Endothelial cell of umbilical vein (primary cell): ENCODE results near the gene NT5DC1. TPM values are rescaled to one million over a fixed set of nuclear protein-coding genes. Genes with fewer than 3 reads are reported as not detected.

Experiments
- BruUV-seq: library from RNA; stranded (reverse); fragments of 400-500 nt; replicated peaks from 2 replicates; lab custom pipeline; 2021; lab: Mats Ljungman, UMichigan
- CTCF ChIA-PET: fragments of 300-600, 350-600 bp; sonication (Branson Sonifier 250); formaldehyde crosslinking; loops from one replicate; lab custom pipeline; 2021; ENCODE audit warnings: antibody characterized with exemption, inconsistent platforms; lab: Charles Lee
- POLR2A ChIA-PET: fragments of 300-600, 350-600 bp; sonication (Branson Sonifier 250); formaldehyde crosslinking; loops from one replicate; lab custom pipeline; 2021; ENCODE audit warnings: antibody characterized with exemption, inconsistent platforms; lab: Charles Lee
- DNase-seq: peaks from one replicate; pipeline ENCODE4 v3.0.0-alpha.2; 2011; ENCODE audit warnings: low read depth, low spot score
- FAIRE-seq: peaks from 2 replicates; lab custom pipeline; 2011; peaks lifted over from hg19 to GRCh38; lab: Jason Lieb, UNC
- H2AFZ ChIP-seq: 2 replicates; pipeline ENCODE4 v1.6.0; 2012; ENCODE audit warnings: low read depth, low read length, control low read depth, inconsistent platforms
- H3K27ac ChIP-seq: 2 replicates; pipeline ENCODE4 v1.5.1; 2011; ENCODE audit warnings: low read depth, mild to moderate bottlenecking, control low read depth, low read length, moderate library complexity; ENCODE audit not compliant: insufficient read depth
- H3K27me3 ChIP-seq, 2 experiments: 2 replicates each; pipeline versions ENCODE4 v1.6.0 to v1.6.1; 2011; ENCODE audit warnings: low read length in 2 of 2, mixed read lengths in 1 of 2; ENCODE audit not compliant: control insufficient read depth in 2 of 2, insufficient read depth in 2 of 2
- H3K36me3 ChIP-seq, 2 experiments: 2 replicates in 1 of 2; 3 replicates in 1 of 2; pipeline ENCODE4 v1.5.1; 2011; ENCODE audit warnings: low read length in 2 of 2, mild to moderate bottlenecking in 1 of 2, moderate library complexity in 1 of 2; ENCODE audit not compliant: control insufficient read depth in 2 of 2, insufficient read depth in 2 of 2; ENCODE audit errors: extremely low read depth in 1 of 2
- H3K4me1 ChIP-seq: 3 replicates; pipeline ENCODE4 v1.5.1; 2011; ENCODE audit warnings: mild to moderate bottlenecking, low read length; ENCODE audit not compliant: control insufficient read depth, insufficient read depth; ENCODE audit errors: extremely low read depth
- H3K4me2 ChIP-seq: 2 replicates; pipeline ENCODE4 v1.6.1; 2011; ENCODE audit warnings: low read length, control low read depth, mixed read lengths; ENCODE audit not compliant: insufficient read depth
- H3K4me3 ChIP-seq, 3 experiments: fragments of 200-600 bp in 1 of 3; sonication (generic), shearing (Covaris generic) in 1 of 3; replicated peaks in 1 of 3; 2 replicates each; pipeline ENCODE4 v1.5.1; 2011 to 2016; ENCODE audit warnings: control low read depth in 3 of 3, low read length in 3 of 3, mild to moderate bottlenecking in 2 of 3, inconsistent platforms in 1 of 3, low read depth in 1 of 3, moderate library complexity in 1 of 3; ENCODE audit not compliant: insufficient read depth in 1 of 3
- H3K79me2 ChIP-seq: 2 replicates; pipeline ENCODE4 v1.6.0; 2012; ENCODE audit warnings: low read length, inconsistent platforms; ENCODE audit not compliant: control insufficient read depth, insufficient read depth
- H3K9ac ChIP-seq: replicated peaks from 2 replicates; pipeline ENCODE3; 2011; ENCODE audit warnings: low read length, control low read depth; ENCODE audit not compliant: insufficient read depth; ENCODE audit errors: extremely low read depth
- H3K9me1 ChIP-seq: replicated peaks from 3 replicates; pipeline ENCODE4 v1.6.0; 2011; ENCODE audit warnings: mild to moderate bottlenecking, low read length; ENCODE audit not compliant: control insufficient read depth, insufficient read depth; ENCODE audit errors: extremely low read depth
- H3K9me3 ChIP-seq: replicated peaks from 2 replicates; pipeline ENCODE4 v1.5.1; 2012; ENCODE audit warnings: low read length, inconsistent platforms; ENCODE audit not compliant: control insufficient read depth, insufficient read depth
- H4K20me1 ChIP-seq: replicated peaks from 2 replicates; pipeline ENCODE3; 2011; ENCODE audit warnings: mild to moderate bottlenecking, low read length; ENCODE audit not compliant: control insufficient read depth, insufficient read depth; ENCODE audit errors: extremely low read depth
- CTCF ChIP-seq, 2 donors: IDR thresholded peaks; 1 replicate in 1 of 2; 2 replicates in 1 of 2; pipeline ENCODE4 v1.5.1; 2011; ENCODE audit warnings: low read length in 2 of 2, mild to moderate bottlenecking in 2 of 2, moderate library complexity in 2 of 2, control low read depth in 1 of 2, inconsistent platforms in 1 of 2, low read depth in 1 of 2; ENCODE audit not compliant: insufficient read depth in 1 of 2; ENCODE audit errors: extremely low read depth in 1 of 2
- EZH2 ChIP-seq: IDR thresholded peaks from 2 replicates; pipeline ENCODE4 v1.6.1; 2012; ENCODE audit warnings: borderline replicate concordance, low read depth, mild to moderate bottlenecking, moderate library complexity, low read length, inconsistent platforms; ENCODE audit not compliant: severe bottlenecking
- FOS ChIP-seq: IDR thresholded peaks from 2 replicates; pipeline ENCODE4 v1.6.1; 2011; ENCODE audit warnings: mild to moderate bottlenecking, low read length, moderate library complexity, borderline replicate concordance; ENCODE audit not compliant: insufficient read depth
- GATA2 ChIP-seq: IDR thresholded peaks from 2 replicates; pipeline ENCODE4 v1.7.0; 2011; ENCODE audit warnings: low read depth, mild to moderate bottlenecking, moderate library complexity, mixed read lengths, low read length; ENCODE audit not compliant: insufficient read length, insufficient read depth
- JUN ChIP-seq: IDR thresholded peaks from 2 replicates; pipeline ENCODE4 v1.6.1; 2011; ENCODE audit warnings: borderline replicate concordance, low read depth; ENCODE audit not compliant: insufficient read length, insufficient read depth
- MAX ChIP-seq: IDR thresholded peaks from 2 replicates; pipeline ENCODE4 v1.6.1; 2011; ENCODE audit not compliant: insufficient read depth, insufficient read length
- MYC ChIP-seq: IDR thresholded peaks from one replicate; pipeline ENCODE4 v1.6.1; 2011; ENCODE audit warnings: mild to moderate bottlenecking, low read depth, low read length
- POLR2A ChIP-seq: IDR thresholded peaks from 2 replicates; pipeline ENCODE4 v1.6.1; 2012; ENCODE audit warnings: low read depth, mild to moderate bottlenecking, control low read depth, low read length
- POLR2AphosphoS5 ChIP-seq: IDR thresholded peaks from 2 replicates; pipeline ENCODE4 v1.6.1; 2012; ENCODE audit warnings: low read depth, mild to moderate bottlenecking, control low read depth, low read length, moderate library complexity; ENCODE audit not compliant: insufficient read depth
- dilution Hi-C: fragments of 300-500 bp; cut with MboI; formaldehyde crosslinking; loops from one replicate; pipeline ENCODE4 v1.15.0; 2019; ENCODE audit warnings: low sequenced_read_pairs; ENCODE audit not compliant: extremely low pct_ligation_motif_present
- intact Hi-C: fragments of 100-400 bp; cut with micrococcal nuclease; formaldehyde crosslinking; loops from one replicate; pipeline ENCODE4 v1.10.0; 2022
- polyA plus RNA-seq, 4 experiments: library from polyadenylated mRNA; depleted of rRNA in 3 of 4; stranded (reverse) in 3 of 4; unstranded in 1 of 4; fragments of >200 nt; gene quantifications; 2 replicates each; pipeline versions ENCODE4 v1.2.1 to v1.2.3, GENCODE V29; 2011 to 2012; ENCODE audit warnings: missing spikeins in 1 of 4
- total RNA-seq: library from RNA; stranded (reverse); gene quantifications from 2 replicates; pipeline ENCODE4 v1.2.3, GENCODE V29; 2021

NT5DC1 gene
- total and polyA plus RNA-seq, 2 donors (not counting 3 experiments of a cell fraction or from before 2014, with no cell fraction given) = 11.3 to 24.3 TPM

GRCh38 chr6:116256694-116257093 is 156.0 kb downstream of the NT5DC1 start:
- dilution Hi-C loops (no loop called here), intact Hi-C loops (no loop called here)
- Histone ChIP-seq H3K4me2 (no peak overlapping the region), H3K4me1 (peaks cover 30% of the 10 kb centered on the region), H3K9ac (no peak overlapping the region), H3K27me3 (no peaks in the 10 kb centered on the region), H2AFZ (no peak overlapping the region), H3K79me2 (peaks cover 18% of the 10 kb centered on the region), H3K9me3 (no peaks in the 10 kb centered on the region), H3K36me3 (no peaks in the 10 kb centered on the region), H3K27ac (no peak overlapping the region), H3K9me1 (no peaks in the 10 kb centered on the region), H3K4me3 (no peak overlapping the region), H4K20me1 (no peaks in the 10 kb centered on the region)
- DNase-seq = no peak
- no peak for TF ChIP-seq EZH2
- TF ChIP-seq JUN = no peak
- TF ChIP-seq MAX = no peak
- no peak for TF ChIP-seq FOS
- TF ChIP-seq MYC = no peak
- TF ChIP-seq CTCF (IDR thresholded peaks at IDR 0.05; ENCODE audit: extremely low read depth in 1 of 2, insufficient read depth in 1 of 2, low read depth in 1 of 2, low read length in 2 of 2) = no peak
- no peak for TF ChIP-seq GATA2
- no peak for TF ChIP-seq POLR2AphosphoS5
- no peak for TF ChIP-seq POLR2A
- CTCF ChIA-PET = interaction anchor here (3.7 to 10.1 kb wide), 2 partner anchors 12 to 39 kb away, joined by 38 to 90 read pairs; no protein-coding TSS in a partner anchor
- POLR2A ChIA-PET = no interaction called here
- FAIRE-seq = no peak
- BruUV-seq = no TSS peak
